ENCODE data around the gene PTGS1.
"Not testable (repeated sequence)": the region's sequence is repeated elsewhere in the genome, so short reads cannot be mapped to it uniquely, and the experiment has no call there.

PTGS1 gene

GRCh38 chr9:122360891-122361290 lies 9.9 kb upstream of the PTGS1 start:
- no peak overlapping the region for H2AFZ ChIP-seq (ENCODE audit: low read length, unreplicated experiment)
- no peaks in the 10 kb centered on the region for H3K27me3 ChIP-seq (ENCODE audit: insufficient read depth, low read length)
- H3K79me2 ChIP-seq (ENCODE audit: control insufficient read depth, insufficient read depth, low read length, unreplicated experiment): no peaks in the 10 kb centered on the region
- H3K27ac ChIP-seq (ENCODE audit: low read depth, low read length): no peak overlapping the region
- H3K36me3 ChIP-seq (ENCODE audit: insufficient read depth, low read length): no peaks in the 10 kb centered on the region
- H3K4me3 ChIP-seq (ENCODE audit: low read depth, low read length): no peak overlapping the region
- H3K4me1 ChIP-seq (ENCODE audit: control insufficient read depth, insufficient read depth, low read length, unreplicated experiment): peaks cover 14% of the 10 kb centered on the region

- not testable (repeated sequence) for H3K79me2 ChIP-seq (ENCODE audit: control insufficient read depth, insufficient read depth, low read length, unreplicated experiment); H2AFZ ChIP-seq (ENCODE audit: low read length, unreplicated experiment); H3K4me3 ChIP-seq (ENCODE audit: low read depth, low read length); H3K27ac ChIP-seq (ENCODE audit: low read depth, low read length); H3K36me3 ChIP-seq (ENCODE audit: insufficient read depth, low read length); H3K27me3 ChIP-seq (ENCODE audit: insufficient read depth, low read length)
- H3K4me1 ChIP-seq (ENCODE audit: control insufficient read depth, insufficient read depth, low read length, unreplicated experiment): peaks cover 14% of the 10 kb centered on the region
These were observed 7.7 kb upstream of the PTGS1 start for GRCh38 chr9:122363131-122363530.

GRCh38 chr9:122364117-122364782 lies 6.6 kb upstream of the PTGS1 start:
- Histone ChIP-seq H3K79me2 (ENCODE audit: control insufficient read depth, insufficient read depth, low read length, unreplicated experiment) (no peaks in the 10 kb centered on the region), H3K4me1 (ENCODE audit: control insufficient read depth, insufficient read depth, low read length, unreplicated experiment) (peaks cover 14% of the 10 kb centered on the region), H3K27ac (ENCODE audit: low read depth, low read length) (no peak overlapping the region), H3K27me3 (ENCODE audit: insufficient read depth, low read length) (no peaks in the 10 kb centered on the region), H2AFZ (ENCODE audit: low read length, unreplicated experiment) (no peak overlapping the region), H3K4me3 (ENCODE audit: low read depth, low read length) (no peak overlapping the region), H3K36me3 (ENCODE audit: insufficient read depth, low read length) (no peaks in the 10 kb centered on the region)

- Histone ChIP-seq H3K4me3 (ENCODE audit: low read depth, low read length) (no peak overlapping the region), H2AFZ (ENCODE audit: low read length, unreplicated experiment) (peak overlapping the region; percentile 1), H3K27me3 (ENCODE audit: insufficient read depth, low read length) (no peaks in the 10 kb centered on the region), H3K36me3 (ENCODE audit: insufficient read depth, low read length) (no peaks in the 10 kb centered on the region), H3K4me1 (ENCODE audit: control insufficient read depth, insufficient read depth, low read length, unreplicated experiment) (peaks cover 14% of the 10 kb centered on the region), H3K27ac (ENCODE audit: low read depth, low read length) (no peak overlapping the region), H3K79me2 (ENCODE audit: control insufficient read depth, insufficient read depth, low read length, unreplicated experiment) (no peaks in the 10 kb centered on the region)
These were observed 6.1 kb upstream of the PTGS1 start for GRCh38 chr9:122364783-122365150.

GRCh38 chr9:122366074-122366660 lies 4.7 kb upstream of the PTGS1 start:
- no peak overlapping the region for H3K27ac ChIP-seq (ENCODE audit: low read depth, low read length)
- H3K4me3 ChIP-seq (ENCODE audit: low read depth, low read length): no peak overlapping the region
- peaks cover 2% of the 10 kb centered on the region for H3K4me1 ChIP-seq (ENCODE audit: control insufficient read depth, insufficient read depth, low read length, unreplicated experiment)
- no peaks in the 10 kb centered on the region for H3K36me3 ChIP-seq (ENCODE audit: insufficient read depth, low read length)
- no peaks in the 10 kb centered on the region for H3K27me3 ChIP-seq (ENCODE audit: insufficient read depth, low read length)
- peaks cover 2% of the 10 kb centered on the region for H3K79me2 ChIP-seq (ENCODE audit: control insufficient read depth, insufficient read depth, low read length, unreplicated experiment)
- no peak overlapping the region for H2AFZ ChIP-seq (ENCODE audit: low read length, unreplicated experiment)

- H3K27ac ChIP-seq (ENCODE audit: low read depth, low read length): no peak overlapping the region
- H3K4me3 ChIP-seq (ENCODE audit: low read depth, low read length): no peak overlapping the region
- peaks cover 6% of the 10 kb centered on the region for H3K4me1 ChIP-seq (ENCODE audit: control insufficient read depth, insufficient read depth, low read length, unreplicated experiment)
- H3K79me2 ChIP-seq (ENCODE audit: control insufficient read depth, insufficient read depth, low read length, unreplicated experiment): peaks cover 11% of the 10 kb centered on the region
- no peak overlapping the region for H2AFZ ChIP-seq (ENCODE audit: low read length, unreplicated experiment)
- H3K36me3 ChIP-seq (ENCODE audit: insufficient read depth, low read length): no peaks in the 10 kb centered on the region
- H3K27me3 ChIP-seq (ENCODE audit: insufficient read depth, low read length): no peaks in the 10 kb centered on the region
These were observed 3.8 kb upstream of the PTGS1 start for GRCh38 chr9:122367065-122367464.

GRCh38 chr9:122367774-122368460 lies 2.9 kb upstream of the PTGS1 start:
- no peaks in the 10 kb centered on the region for H3K27me3 ChIP-seq (ENCODE audit: insufficient read depth, low read length)
- H3K4me1 ChIP-seq (ENCODE audit: control insufficient read depth, insufficient read depth, low read length, unreplicated experiment): peaks cover 14% of the 10 kb centered on the region
- H3K36me3 ChIP-seq (ENCODE audit: insufficient read depth, low read length): no peaks in the 10 kb centered on the region
- H3K79me2 ChIP-seq (ENCODE audit: control insufficient read depth, insufficient read depth, low read length, unreplicated experiment): peaks cover 19% of the 10 kb centered on the region
- no peak overlapping the region for H2AFZ ChIP-seq (ENCODE audit: low read length, unreplicated experiment)
- no peak overlapping the region for H3K27ac ChIP-seq (ENCODE audit: low read depth, low read length)
- no peak overlapping the region for H3K4me3 ChIP-seq (ENCODE audit: low read depth, low read length)

GRCh38 chr9:122368642-122369041 lies 2.2 kb upstream of the PTGS1 start:
- Histone ChIP-seq H3K27me3 (ENCODE audit: insufficient read depth, low read length) (no peaks in the 10 kb centered on the region), H2AFZ (ENCODE audit: low read length, unreplicated experiment) (no peak overlapping the region), H3K4me3 (ENCODE audit: low read depth, low read length) (no peak overlapping the region), H3K4me1 (ENCODE audit: control insufficient read depth, insufficient read depth, low read length, unreplicated experiment) (peaks cover 21% of the 10 kb centered on the region), H3K27ac (ENCODE audit: low read depth, low read length) (no peak overlapping the region), H3K36me3 (ENCODE audit: insufficient read depth, low read length) (no peaks in the 10 kb centered on the region), H3K79me2 (ENCODE audit: control insufficient read depth, insufficient read depth, low read length, unreplicated experiment) (peaks cover 19% of the 10 kb centered on the region)

GRCh38 chr9:122370303-122370702 lies 521 bp upstream of the PTGS1 start:
- no peaks in the 10 kb centered on the region for H3K27me3 ChIP-seq (ENCODE audit: insufficient read depth, low read length)
- peak overlapping the region; percentile 77 for H2AFZ ChIP-seq (ENCODE audit: low read length, unreplicated experiment)
- H3K36me3 ChIP-seq (ENCODE audit: insufficient read depth, low read length): no peaks in the 10 kb centered on the region
- H3K4me1 ChIP-seq (ENCODE audit: control insufficient read depth, insufficient read depth, low read length, unreplicated experiment): peaks cover 31% of the 10 kb centered on the region
- H3K79me2 ChIP-seq (ENCODE audit: control insufficient read depth, insufficient read depth, low read length, unreplicated experiment): peaks cover 19% of the 10 kb centered on the region
- no peak overlapping the region for H3K27ac ChIP-seq (ENCODE audit: low read depth, low read length)
- H3K4me3 ChIP-seq (ENCODE audit: low read depth, low read length): peak overlapping the region; percentile 94

GRCh38 chr9:122371846-122372245 lies 1.0 kb downstream of the PTGS1 start:
- no peaks in the 10 kb centered on the region for H3K27me3 ChIP-seq (ENCODE audit: insufficient read depth, low read length)
- H2AFZ ChIP-seq (ENCODE audit: low read length, unreplicated experiment): no peak overlapping the region
- H3K27ac ChIP-seq (ENCODE audit: low read depth, low read length): no peak overlapping the region
- H3K79me2 ChIP-seq (ENCODE audit: control insufficient read depth, insufficient read depth, low read length, unreplicated experiment): peaks cover 19% of the 10 kb centered on the region
- peak overlapping the region; percentile 94 for H3K4me3 ChIP-seq (ENCODE audit: low read depth, low read length)
- no peaks in the 10 kb centered on the region for H3K36me3 ChIP-seq (ENCODE audit: insufficient read depth, low read length)
- H3K4me1 ChIP-seq (ENCODE audit: control insufficient read depth, insufficient read depth, low read length, unreplicated experiment): peaks cover 46% of the 10 kb centered on the region

Measured in ACC112 (cell line).